GM18526 (cell line): ENCODE results near the gene OBSCN.

Experiments
- POLR2A ChIP-seq: IDR thresholded peaks from 3 replicates; pipeline ENCODE4 v1.6.1; 2011; ENCODE audit not compliant: insufficient read length; ENCODE audit errors: extremely low read depth

OBSCN gene

DNA sequence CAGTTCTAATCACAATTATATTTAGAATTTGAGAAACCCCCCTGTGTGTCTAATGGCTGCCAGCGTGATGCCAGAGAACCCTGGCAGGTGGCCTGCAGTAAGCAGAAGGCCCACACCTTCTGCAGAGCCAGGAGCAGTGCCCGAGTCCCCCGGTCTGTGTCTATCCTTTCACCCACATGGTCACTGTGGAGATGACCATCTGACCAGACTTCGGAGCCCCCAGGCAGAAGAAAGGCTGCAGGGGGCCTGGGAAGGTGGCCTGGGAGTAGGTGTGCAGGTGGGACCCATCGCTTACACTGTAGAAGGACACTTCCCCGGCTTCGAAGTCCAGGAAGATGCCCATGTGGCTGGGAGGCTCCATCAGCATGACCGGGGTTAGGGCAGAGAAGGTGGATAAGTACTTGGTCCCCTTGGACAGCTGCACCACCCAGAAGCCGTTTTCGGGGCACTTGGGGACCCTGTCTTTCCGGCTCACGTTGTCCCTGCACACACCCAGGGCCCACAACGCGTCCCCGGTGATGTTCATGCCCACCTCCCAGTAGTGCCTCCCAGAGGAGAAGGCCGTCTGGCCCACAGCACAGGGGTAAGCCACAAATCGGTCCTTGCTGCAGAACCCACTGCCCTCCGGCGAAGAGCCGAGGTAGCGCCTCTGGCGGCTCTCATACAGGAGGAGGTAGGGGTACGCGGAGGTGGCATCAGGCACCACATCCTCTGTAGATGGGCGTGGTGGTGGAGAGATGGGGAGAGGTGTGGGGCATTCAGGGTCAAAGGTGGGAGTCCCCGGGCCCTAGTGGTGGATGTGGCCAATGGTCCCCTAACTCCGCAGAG lies 200.4 kb downstream of the OBSCN start:
- TF ChIP-seq POLR2A = no peak

DNA sequence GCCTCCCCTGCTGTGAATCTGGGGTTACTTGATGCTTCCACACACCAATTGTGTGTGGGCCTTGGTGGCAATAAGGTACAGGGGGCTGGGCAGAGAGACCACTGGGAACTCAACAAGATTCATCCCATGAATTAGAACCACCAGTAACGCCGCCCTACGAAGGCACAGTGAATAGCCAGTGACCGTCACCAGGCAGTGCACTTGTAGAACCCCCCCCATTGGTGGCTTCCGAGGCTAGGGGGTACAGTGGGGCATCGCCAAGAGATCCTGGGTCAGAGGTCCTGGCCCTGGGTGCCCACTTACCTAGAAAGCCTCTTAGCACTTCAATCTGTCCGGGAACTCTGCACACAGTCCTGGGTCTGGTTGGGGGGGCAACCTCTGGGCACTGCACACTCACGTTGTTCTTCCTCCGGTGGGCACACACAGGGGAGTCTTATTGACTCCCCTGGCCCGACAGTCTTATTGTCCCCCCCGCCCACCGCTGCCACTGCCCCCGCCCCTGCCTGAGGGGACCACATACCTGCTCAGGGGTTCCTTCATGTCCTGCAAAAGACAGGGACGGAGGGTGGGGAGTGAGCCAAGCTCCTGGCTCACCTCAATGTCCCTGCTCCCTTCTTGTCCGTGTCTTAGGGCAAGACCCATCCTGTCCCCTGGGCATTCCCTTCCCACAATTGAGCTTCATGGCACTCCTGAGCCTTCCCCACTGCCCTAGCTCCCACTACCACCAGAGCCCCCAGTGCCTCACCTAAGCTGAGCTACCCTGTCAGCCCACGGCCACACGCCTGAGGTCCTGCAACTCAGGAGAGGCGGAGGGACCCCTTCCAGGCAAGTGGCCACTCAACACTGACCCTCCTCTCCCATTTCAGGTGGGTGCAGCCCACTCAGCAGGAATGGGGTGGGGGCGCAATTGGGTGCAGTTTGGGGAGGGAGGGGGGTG lies 201.3 kb downstream of the OBSCN start:
- TF ChIP-seq POLR2A = no peak

GRCh38 chr1:228410015-228410414 lies 202.2 kb downstream of the OBSCN start:
- TF ChIP-seq POLR2A = no peak

- TF ChIP-seq POLR2A = no peak
These were observed 202.8 kb downstream of the OBSCN start for GRCh38 chr1:228410671-228411070.

DNA sequence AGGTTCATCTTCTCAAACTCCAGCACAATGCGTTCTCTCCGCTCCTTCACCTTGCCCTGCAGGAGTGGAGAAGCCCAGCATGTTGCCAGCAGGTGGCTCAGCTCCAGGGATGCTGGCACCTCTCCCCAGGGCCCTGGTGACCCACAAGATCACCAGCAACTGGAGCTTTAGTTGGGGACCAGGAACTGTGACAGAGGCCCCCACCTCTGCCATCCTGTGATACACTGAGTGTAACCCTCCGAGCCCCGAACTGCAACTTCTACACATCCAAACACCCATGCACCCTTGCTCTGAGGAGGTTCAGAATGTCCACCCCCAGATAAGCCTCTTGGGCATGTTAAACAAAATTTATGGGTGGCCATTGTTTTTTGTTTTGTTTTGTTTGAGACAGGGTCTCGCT lies 203.3 kb downstream of the OBSCN start:
- TF ChIP-seq POLR2A = no peak

GRCh38 chr1:228411548-228412430 lies 203.9 kb downstream of the OBSCN start:
- TF ChIP-seq POLR2A = no peak

- no peak for TF ChIP-seq POLR2A
These were observed 205.6 kb downstream of the OBSCN start for GRCh38 chr1:228413241-228414010.

DNA sequence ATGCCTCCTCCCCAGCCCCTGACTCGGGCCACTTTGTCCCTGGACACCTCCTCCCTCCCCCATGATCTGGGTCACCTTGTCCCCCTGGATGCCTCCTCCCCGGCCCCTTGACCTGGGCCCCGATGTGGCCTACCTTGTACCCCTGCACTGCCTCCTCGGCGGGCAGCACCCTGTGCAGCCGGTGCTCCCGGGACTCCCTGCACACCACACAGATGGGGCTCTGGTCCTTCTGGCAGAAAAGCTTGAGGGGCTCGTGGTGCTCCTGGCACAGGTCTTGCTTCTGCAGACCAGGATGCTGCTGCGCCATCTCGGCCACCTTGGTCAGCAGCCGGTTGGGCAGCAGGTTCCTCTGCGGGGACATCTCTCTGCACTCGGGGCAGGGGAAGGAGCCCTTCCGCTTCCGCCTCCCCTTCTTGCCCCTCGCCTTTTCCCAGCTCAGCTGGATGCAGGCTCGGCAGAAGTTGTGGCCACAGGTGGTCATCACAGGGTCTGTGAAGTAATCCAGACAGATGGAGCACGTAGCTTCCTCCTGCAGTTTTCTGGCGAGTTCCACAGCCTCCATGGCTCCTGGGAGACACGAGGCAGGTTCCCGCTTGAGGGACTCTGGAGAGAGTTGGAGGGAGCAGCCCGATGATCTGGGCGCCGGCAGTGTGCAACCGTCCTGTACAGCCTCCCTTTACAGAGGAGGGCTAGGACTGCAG lies 206.8 kb downstream of the OBSCN start:
- no peak for TF ChIP-seq POLR2A

DNA sequence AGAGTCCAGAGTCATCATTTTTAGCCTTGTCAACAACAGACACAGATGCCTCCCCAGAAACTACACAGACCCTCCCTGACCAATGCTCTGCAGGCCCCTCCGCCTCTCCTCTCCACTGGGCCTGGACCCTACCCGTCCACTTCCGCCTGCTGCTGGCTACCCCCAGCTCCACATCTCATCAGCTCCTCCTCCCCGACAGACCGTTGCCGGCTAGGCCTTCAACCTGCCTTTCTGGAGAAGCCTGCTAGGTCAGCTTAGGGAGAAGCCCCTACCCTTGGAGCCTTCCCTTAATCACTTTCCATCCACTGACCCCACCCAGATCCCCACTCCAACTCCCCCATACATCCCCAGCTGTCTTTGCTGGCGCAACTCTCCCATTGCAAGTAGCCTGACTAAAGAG lies 207.4 kb downstream of the OBSCN start:
- TF ChIP-seq POLR2A = no peak

DNA sequence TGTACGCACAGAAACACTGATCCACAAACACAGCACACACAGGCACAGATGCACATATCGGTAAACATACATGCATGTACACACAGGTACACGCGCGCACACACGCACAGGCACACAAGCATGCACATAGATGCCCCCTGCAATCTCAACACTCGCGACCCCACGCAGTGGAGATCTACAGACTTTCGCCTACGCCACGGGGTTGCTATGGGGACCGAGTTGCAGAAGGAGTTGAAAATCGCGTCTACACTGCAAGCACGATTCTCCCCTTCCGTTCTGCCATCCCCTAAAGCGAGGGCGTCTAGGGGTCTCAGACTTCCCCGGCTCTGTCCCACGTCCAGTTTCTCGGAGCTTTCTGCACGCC lies 208.0 kb downstream of the OBSCN start:
- no peak for TF ChIP-seq POLR2A

DNA sequence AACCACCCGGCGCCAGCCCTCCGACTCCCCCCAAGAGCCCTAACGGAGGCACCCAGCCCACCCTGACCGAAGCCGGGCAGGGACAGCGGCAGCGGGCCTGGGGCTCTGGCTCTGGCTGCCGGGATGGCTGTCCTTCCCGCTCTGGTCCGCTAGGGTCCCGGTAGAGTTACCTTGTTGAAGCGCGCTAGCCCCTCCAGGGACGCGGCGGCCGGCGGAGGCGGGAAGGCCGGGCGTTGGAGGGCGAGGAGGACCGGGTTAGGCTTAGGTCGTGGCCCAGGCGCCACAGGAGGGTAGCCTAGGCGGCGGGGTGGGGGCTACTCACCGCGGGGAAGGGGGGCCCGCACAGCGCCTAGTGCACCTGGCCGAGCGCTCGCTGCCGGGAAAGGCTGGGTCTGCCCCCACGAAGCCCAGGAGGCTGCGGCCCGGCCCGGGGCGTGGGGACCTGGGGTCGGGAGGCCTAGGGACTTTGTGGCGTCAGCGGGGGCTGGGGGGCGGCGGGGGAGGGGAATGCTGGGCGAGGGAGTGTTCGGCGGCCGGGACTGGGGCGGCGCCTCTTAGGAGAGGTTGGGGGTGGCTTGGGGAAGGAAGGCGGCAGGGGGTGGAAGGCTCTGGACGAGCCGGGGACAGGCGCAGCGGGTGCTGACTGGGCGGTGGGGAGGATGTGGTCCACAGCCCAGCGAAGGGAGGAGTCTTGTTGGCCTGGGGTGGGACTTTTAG lies 208.5 kb downstream of the OBSCN start, which contains the start of gene TRIM17:
TSS of gene TRIM17 (minus strand) at position 645 of the 717 bp plus-strand sequence. CDS start 1,789 bp downstream, outside the sequence.
- TF ChIP-seq POLR2A = no peak

GRCh38 chr1:228417061-228417460 lies 209.2 kb downstream of the OBSCN start:
- no peak for TF ChIP-seq POLR2A

GRCh38 chr1:228417483-228418203 lies 209.8 kb downstream of the OBSCN start:
- no peak for TF ChIP-seq POLR2A
